Liver (tissue), 9 donors: ENCODE data around the gene CR1. TPM values are rescaled to one million over a fixed set of nuclear protein-coding genes. Genes with fewer than 3 reads are reported as not detected.

Experiments
- DNase-seq: peaks from one replicate; pipeline ENCODE4 v3.0.0-alpha.2; 2017; ENCODE audit warnings: low spot score
- H3K27ac ChIP-seq, 2 donors: one replicate each; pipeline ENCODE4 v1.7.0; 2013; ENCODE audit warnings: inconsistent platforms in 2 of 2, low read length in 2 of 2, control low read depth in 1 of 2, low read depth in 1 of 2, mild to moderate bottlenecking in 1 of 2
- H3K27me3 ChIP-seq, 4 donors: one replicate each; pipeline versions ENCODE4 v1.6.1 to v1.7.0; 2013; ENCODE audit warnings: low read length in 3 of 4, inconsistent platforms in 1 of 4, mild to moderate bottlenecking in 1 of 4, moderate library complexity in 1 of 4; ENCODE audit not compliant: control insufficient read depth in 4 of 4, insufficient read depth in 4 of 4
- H3K36me3 ChIP-seq, 4 donors: one replicate each; pipeline versions ENCODE4 v1.6.1 to v1.7.0; 2013; ENCODE audit warnings: low read length in 3 of 4, mild to moderate bottlenecking in 3 of 4, low read depth in 1 of 4, moderate library complexity in 1 of 4; ENCODE audit not compliant: control insufficient read depth in 4 of 4, insufficient read depth in 3 of 4
- H3K4me1 ChIP-seq, 4 donors: one replicate each; pipeline versions ENCODE4 v1.6.1 to v1.7.0; 2013; ENCODE audit warnings: low read length in 3 of 4, mild to moderate bottlenecking in 3 of 4, moderate library complexity in 1 of 4; ENCODE audit not compliant: control insufficient read depth in 4 of 4, insufficient read depth in 4 of 4
- H3K4me3 ChIP-seq, 3 donors: one replicate each; pipeline versions ENCODE4 v1.6.1 to v1.7.0; 2013; ENCODE audit warnings: low read length in 3 of 3, control low read depth in 1 of 3, low read depth in 1 of 3, mild to moderate bottlenecking in 1 of 3
- H3K9ac ChIP-seq, 2 donors: one replicate each; pipeline ENCODE4 v1.7.0; 2013; ENCODE audit warnings: low read length in 2 of 2, mild to moderate bottlenecking in 2 of 2, moderate library complexity in 2 of 2, control low read depth in 1 of 2, low read depth in 1 of 2
- H3K9me3 ChIP-seq, 4 donors: one replicate each; pipeline versions ENCODE4 v1.6.1 to v1.7.0; 2013; ENCODE audit warnings: low read length in 3 of 4; ENCODE audit not compliant: control insufficient read depth in 4 of 4
- CTCF ChIP-seq: fragments of 150-350 bp; IDR thresholded peaks from 2 replicates; pipeline ENCODE4 v1.5.1; 2017; ENCODE audit warnings: improper control_type of control experiment, low read depth, low read length; ENCODE audit not compliant: missing input control
- EGR1 ChIP-seq, 2 donors: IDR thresholded peaks; 2 replicates each; pipeline ENCODE4 v1.6.1; 2016 to 2018; ENCODE audit warnings: antibody characterized with exemption in 2 of 2, low read depth in 2 of 2
- FOXA1 ChIP-seq: IDR thresholded peaks from 2 replicates; pipeline ENCODE4 v1.6.1; 2016; ENCODE audit warnings: antibody characterized with exemption
- GABPA ChIP-seq, 2 donors: IDR thresholded peaks in 1 of 2; conservative IDR thresholded peaks in 1 of 2; 2 replicates each; pipeline ENCODE4 v1.6.1; 2016; ENCODE audit warnings: antibody characterized with exemption in 2 of 2, mild to moderate bottlenecking in 1 of 2, moderate library complexity in 1 of 2
- HNF4A ChIP-seq, 2 donors: conservative IDR thresholded peaks; 2 replicates each; pipeline ENCODE4 v1.6.1; 2016; ENCODE audit warnings: antibody characterized with exemption in 2 of 2, mild to moderate bottlenecking in 2 of 2
- HNF4G ChIP-seq: IDR thresholded peaks from 2 replicates; pipeline ENCODE4 v1.6.1; 2016; ENCODE audit warnings: antibody characterized with exemption
- JUND ChIP-seq, 2 donors: IDR thresholded peaks; 2 replicates each; pipeline ENCODE4 v1.6.1; 2016; ENCODE audit warnings: antibody characterized with exemption in 2 of 2
- MAX ChIP-seq: IDR thresholded peaks from 2 replicates; pipeline ENCODE4 v1.6.1; 2016; ENCODE audit warnings: antibody characterized with exemption
- NR2F2 ChIP-seq: IDR thresholded peaks from 2 replicates; pipeline ENCODE4 v1.6.1; 2016; ENCODE audit warnings: antibody characterized with exemption
- RAD21 ChIP-seq, 2 donors: IDR thresholded peaks; 2 replicates each; pipeline ENCODE4 v1.6.1; 2016; ENCODE audit warnings: antibody characterized with exemption in 2 of 2, mild to moderate bottlenecking in 2 of 2
- REST ChIP-seq: IDR thresholded peaks from 2 replicates; pipeline ENCODE4 v1.6.1; 2016; ENCODE audit warnings: antibody characterized with exemption, mild to moderate bottlenecking
- TAF1 ChIP-seq: conservative IDR thresholded peaks from 2 replicates; pipeline ENCODE4 v1.6.1; 2016; ENCODE audit warnings: antibody characterized with exemption, mild to moderate bottlenecking
- YY1 ChIP-seq: IDR thresholded peaks from 2 replicates; pipeline ENCODE4 v1.6.1; 2016; ENCODE audit warnings: antibody characterized with exemption, mild to moderate bottlenecking
- WGBS: extraction: QIAGEN DNeasy Blood & Tissue Kit; methylation state at CpG from one replicate; pipeline ENCODE4 v1.1.7; 2013; 5-methylcytosine and 5-hydroxymethylcytosine counted together
- polyA plus RNA-seq, 2 donors: library from polyadenylated mRNA; stranded (reverse) in 1 of 2; unstranded in 1 of 2; fragments of 200-250 nt in 1 of 2; fragments of >200 nt in 1 of 2; fragmentation: Nextera tagmentation in 1 of 2; extraction: Ambion mirVana in 1 of 2; gene quantifications; one replicate each; pipeline versions ENCODE4 v1.2.1 to v1.2.3, GENCODE V29; 2013 to 2015
- total RNA-seq, 2 donors: library from RNA; depleted of rRNA; stranded (reverse); fragments of >200 nt; gene quantifications; one replicate each; pipeline ENCODE4 v1.2.3, GENCODE V29; 2014
- TF ChIP-seq, protein P1 (sequence below): IDR thresholded peaks from 2 replicates; pipeline ENCODE4 v1.6.1; 2016; ENCODE audit warnings: antibody characterized with exemption
- donor health status: healthy.
- donor health status: healthy.
- donor health status: healthy.
- donor health status: healthy.
- donor health status: healthy.

Gene CR1
- total and polyA plus RNA-seq, 4 donors: 0.78 to 16.7 (median 7.4) TPM

DNA sequence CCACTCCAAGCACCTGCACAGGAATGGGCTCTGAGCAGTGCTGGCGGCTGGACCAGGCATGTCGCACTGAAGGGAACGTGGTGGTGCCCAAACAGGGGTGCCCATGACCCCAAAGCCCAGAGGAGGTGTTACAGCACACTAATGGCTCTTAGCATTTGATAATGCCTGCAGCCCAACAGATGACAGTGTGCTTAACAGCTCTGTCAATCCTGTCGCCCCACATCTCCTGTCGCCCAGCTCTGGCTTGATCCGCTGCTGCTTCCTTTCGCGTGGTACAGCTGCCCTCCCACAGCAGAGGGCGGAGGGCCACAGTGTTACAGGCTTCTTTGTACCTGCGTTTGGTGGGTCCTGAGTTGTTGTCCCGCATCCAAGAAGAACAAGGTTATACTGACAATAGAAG is 116.8 kb downstream of the CR1 start:
- H3K27ac ChIP-seq: no peak overlapping the region
- no peak overlapping the region for H3K4me3 ChIP-seq
- H3K4me1 ChIP-seq: no peaks in the 10 kb centered on the region
- peaks cover 0 to 4% (median 0%) of the 10 kb centered on the region in 4 donors for H3K9me3 ChIP-seq
- H3K36me3 ChIP-seq: no peaks in the 10 kb centered on the region
- no peaks in the 10 kb centered on the region for H3K27me3 ChIP-seq
- 83% methylated on average over 11 of the region's 11 CpGs for WGBS
- H3K9ac ChIP-seq: no peak overlapping the region
- DNase-seq: no peak
- TF ChIP-seq MAX (no peak), NR2F2 (no peak), GABPA (IDR thresholded peaks at IDR 0.05 in 1 of 2, conservative IDR thresholded peaks at IDR 0.05 in 1 of 2) (no peak), YY1 (no peak), FOXA1 (no peak), TAF1 (no peak), HNF4A (conservative IDR thresholded peaks at IDR 0.05) (no peak), REST (no peak), EGR1 (IDR thresholded peaks at IDR 0.05; ENCODE audit: low read depth in 2 of 2) (no peak), RAD21 (IDR thresholded peaks at IDR 0.05) (no peak), HNF4G (no peak)
- TF ChIP-seq, protein P1, sequence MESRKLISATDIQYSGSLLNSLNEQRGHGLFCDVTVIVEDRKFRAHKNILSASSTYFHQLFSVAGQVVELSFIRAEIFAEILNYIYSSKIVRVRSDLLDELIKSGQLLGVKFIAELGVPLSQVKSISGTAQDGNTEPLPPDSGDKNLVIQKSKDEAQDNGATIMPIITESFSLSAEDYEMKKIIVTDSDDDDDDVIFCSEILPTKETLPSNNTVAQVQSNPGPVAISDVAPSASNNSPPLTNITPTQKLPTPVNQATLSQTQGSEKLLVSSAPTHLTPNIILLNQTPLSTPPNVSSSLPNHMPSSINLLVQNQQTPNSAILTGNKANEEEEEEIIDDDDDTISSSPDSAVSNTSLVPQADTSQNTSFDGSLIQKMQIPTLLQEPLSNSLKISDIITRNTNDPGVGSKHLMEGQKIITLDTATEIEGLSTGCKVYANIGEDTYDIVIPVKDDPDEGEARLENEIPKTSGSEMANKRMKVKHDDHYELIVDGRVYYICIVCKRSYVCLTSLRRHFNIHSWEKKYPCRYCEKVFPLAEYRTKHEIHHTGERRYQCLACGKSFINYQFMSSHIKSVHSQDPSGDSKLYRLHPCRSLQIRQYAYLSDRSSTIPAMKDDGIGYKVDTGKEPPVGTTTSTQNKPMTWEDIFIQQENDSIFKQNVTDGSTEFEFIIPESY: no peak

- Histone ChIP-seq H3K9ac (no peak overlapping the region), H3K9me3 (no peaks in the 10 kb centered on the region), H3K4me1 (peaks cover 0 to 1% (median 0%) of the 10 kb centered on the region in 4 donors), H3K27ac (no peak overlapping the region), H3K27me3 (no peaks in the 10 kb centered on the region), H3K4me3 (no peak overlapping the region), H3K36me3 (no peaks in the 10 kb centered on the region)
- DNase-seq: no peak
- TF ChIP-seq TAF1 (no peak), FOXA1 (peak; percentile 12), CTCF (peak; percentile 73), YY1 (no peak), JUND (IDR thresholded peaks at IDR 0.05) (no peak), RAD21 (IDR thresholded peaks at IDR 0.05) (peak; percentile 64 to 76)
- 57% methylated on average over 7 of the region's 7 CpGs for whole genome bisulfite sequencing
Measured at GRCh38 chr1:207619871-207620542, 124.0 kb downstream of the CR1 start.
